Hematopoietic multipotent progenitor cell (in vitro differentiated cells): Measurements from ENCODE around the gene MARVELD3. TPM values are rescaled to one million over a fixed set of nuclear protein-coding genes. Genes with fewer than 3 reads are reported as not detected.
A peak's percentile ranks its signal among the peaks of the same experiment; 100 is the strongest.
"Not testable (repeated sequence)": the region's sequence is repeated elsewhere in the genome, so short reads cannot be mapped to it uniquely, and the experiment has no call there.

Experiments
- DNase-seq, 3 donors: peaks; one replicate each; pipeline ENCODE4 v3.0.0-alpha.2; 2011 to 2015; ENCODE audit warnings: low read depth in 2 of 3, low spot score in 2 of 3
- total RNA-seq: library from RNA; depleted of rRNA; stranded (reverse); fragments of >200 nt; gene quantifications from one replicate; pipeline ENCODE4 v1.2.3, GENCODE V29; 2012

Gene MARVELD3, protein sequence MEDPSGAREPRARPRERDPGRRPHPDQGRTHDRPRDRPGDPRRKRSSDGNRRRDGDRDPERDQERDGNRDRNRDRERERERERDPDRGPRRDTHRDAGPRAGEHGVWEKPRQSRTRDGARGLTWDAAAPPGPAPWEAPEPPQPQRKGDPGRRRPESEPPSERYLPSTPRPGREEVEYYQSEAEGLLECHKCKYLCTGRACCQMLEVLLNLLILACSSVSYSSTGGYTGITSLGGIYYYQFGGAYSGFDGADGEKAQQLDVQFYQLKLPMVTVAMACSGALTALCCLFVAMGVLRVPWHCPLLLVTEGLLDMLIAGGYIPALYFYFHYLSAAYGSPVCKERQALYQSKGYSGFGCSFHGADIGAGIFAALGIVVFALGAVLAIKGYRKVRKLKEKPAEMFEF
- total RNA-seq, result under 0.01 TPM

DNA sequence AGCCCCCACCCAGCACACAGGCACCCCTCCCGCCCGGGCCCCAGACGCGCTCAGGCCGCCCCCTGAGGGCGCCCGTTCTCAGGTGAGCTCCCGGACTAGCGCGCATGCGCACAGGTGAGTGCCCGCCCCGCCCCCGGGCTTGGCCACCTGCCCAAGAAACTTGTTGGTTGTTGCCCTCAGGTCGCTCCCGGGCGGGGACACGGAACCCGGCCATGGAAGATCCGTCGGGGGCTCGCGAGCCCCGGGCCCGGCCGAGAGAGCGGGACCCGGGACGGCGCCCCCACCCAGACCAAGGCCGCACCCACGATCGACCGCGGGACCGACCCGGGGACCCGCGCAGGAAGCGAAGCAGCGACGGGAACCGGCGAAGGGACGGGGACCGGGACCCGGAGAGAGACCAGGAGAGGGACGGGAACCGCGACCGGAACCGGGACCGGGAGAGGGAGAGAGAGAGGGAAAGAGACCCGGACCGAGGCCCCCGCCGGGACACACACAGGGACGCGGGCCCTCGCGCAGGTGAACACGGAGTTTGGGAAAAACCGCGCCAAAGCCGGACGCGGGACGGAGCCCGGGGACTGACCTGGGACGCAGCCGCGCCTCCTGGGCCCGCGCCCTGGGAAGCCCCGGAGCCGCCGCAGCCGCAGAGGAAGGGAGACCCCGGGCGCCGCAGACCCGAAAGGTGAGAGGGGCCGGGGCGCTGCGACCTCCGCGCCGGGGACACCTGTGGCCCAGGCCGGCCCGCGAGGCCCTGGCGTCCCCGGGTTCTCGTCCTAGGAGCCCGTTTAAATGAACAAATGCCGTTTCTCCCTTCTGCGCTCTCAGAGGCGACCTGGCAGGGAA is at the start of gene MARVELD3:
MARVELD3 (plus strand) TSS at position 167 of the 840 bp plus-strand sequence; CDS start at position 213, 46 bp downstream.
- no peak for DNase-seq

DNA sequence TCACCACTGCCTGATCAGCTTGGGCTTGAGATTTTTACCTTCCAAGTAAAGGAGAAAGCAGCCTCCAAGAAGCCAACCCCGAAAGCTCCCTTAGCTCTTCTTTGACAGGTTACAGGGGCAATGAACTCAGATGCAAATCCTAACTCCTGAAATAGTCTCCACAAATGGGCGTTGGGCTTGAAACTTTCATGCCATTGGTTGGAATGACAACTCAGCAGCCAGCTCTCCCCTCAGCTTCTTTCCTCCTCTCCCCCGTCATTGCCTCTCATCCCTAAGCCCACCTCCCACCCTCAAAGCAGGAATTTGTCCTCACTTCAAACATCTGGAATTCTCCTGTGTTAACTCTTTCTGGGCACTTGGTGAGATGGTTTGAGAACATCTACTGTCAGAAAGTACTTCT is 49.0 kb upstream of the MARVELD3 start, which contains the start of gene TAT:
TAT (minus strand) TSS at position 122 of the 400 bp plus-strand sequence. CDS start 677 bp downstream, outside the sequence.
- no peak for DNase-seq

DNA sequence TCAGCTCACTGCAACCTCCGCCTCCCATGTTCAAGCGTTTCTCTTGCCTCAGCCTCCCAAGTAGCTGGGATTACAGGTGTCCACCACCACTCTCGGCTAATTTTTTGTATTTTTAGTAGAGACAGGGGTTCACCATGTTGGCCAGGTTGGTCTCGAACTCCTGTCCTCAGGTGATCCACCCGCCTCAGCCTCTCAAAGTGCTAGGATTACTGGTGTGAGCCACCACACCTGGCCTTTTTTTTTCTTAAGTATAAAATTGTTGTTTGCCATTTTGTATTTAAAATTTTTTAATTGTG is 43.5 kb upstream of the MARVELD3 start:
- not testable (repeated sequence) for DNase-seq

DNA sequence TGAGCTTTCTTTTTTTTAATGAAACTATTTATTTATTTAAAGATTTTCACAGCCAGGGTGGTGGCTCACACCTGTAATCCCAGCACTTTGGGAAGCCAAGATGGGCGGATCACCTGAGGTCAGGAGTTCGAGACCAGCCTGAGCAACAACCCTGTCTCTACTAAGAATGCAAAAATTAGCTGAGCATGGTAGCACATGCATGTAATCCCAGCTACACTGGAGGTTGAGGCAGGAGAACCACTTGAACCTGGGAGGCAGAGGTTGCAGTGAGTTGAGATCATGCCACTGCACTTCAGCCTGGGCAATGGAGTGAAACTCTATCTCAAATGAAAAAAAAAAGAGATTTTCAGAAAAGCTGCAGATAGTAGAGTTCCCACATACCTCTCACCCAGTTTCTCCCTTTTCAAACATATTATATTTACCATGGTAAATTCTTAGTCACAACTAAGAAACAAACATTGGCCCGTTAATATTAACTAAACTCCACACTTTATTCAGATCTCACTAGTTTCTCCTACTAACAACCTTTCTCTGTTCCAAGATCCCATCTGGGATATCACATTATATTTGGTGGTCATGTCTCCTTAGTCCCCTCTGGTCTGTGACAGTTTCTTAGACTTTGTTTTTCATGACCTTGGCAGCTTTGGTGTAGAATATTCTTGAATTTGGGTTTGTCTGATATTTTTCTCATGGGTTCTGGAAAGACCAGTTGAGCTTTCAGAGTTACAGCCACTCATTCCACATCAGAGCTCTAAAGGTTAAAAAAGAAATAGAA is 41.3 kb upstream of the MARVELD3 start:
- DNase-seq, result no peak

DNA sequence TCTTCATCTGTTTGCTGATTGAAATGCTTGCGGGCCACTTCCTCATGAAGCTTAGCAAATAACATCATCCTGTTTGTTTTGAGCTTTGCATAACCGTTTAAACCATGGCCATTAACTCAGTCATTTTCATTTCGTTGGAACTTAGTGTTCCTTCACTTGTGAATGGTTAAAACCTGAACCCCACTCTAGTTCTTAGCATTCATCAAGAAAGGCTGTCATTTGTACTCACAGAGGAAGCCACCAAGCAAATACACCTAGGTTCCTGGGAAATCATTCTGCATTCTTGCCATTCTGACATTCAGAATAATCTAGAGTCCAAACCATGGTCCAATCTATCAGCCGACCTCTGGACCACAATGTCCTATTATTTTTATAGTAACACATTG is 40.7 kb upstream of the MARVELD3 start:
- no peak for DNase-seq

DNA sequence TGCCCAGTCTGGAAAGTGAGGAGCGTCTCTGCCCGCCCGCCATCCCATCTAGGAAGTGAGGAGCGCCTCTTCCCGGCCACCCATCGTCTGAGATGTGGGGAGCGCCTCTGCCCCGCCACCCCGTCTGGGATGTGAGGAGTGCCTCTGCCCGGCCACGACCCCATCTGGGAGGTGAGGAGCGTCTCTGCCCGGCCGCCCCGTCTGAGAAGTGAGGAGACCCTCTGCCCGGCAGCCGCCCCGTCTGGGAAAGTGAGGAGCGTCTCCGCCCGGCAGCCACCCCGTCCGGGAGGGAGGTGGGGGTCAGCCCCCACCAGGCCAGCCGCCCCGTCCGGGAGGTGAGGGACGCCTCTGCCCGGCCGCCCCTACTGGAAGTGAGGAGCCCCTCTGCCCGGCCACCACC is 36.6 kb upstream of the MARVELD3 start:
- not testable (repeated sequence) for DNase-seq

DNA sequence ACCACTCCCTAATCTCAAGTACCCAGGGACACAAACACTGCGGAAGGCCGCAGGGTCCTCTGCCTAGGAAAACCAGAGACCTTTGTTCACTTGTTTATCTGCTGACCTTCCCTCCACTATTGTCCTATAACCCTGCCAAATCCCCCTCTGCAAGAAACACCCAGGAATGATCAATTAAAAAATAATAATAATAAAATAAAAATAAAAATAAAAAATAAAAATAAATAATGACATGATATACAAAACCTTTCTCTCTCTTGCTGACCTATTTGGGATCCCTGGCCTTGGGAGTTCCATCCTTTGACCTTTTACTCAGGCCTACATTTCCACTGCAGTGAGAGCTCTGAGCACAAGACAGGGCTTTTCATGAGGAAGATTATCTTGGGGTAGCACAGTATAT is 35.9 kb upstream of the MARVELD3 start:
- not testable (repeated sequence) for DNase-seq

DNA sequence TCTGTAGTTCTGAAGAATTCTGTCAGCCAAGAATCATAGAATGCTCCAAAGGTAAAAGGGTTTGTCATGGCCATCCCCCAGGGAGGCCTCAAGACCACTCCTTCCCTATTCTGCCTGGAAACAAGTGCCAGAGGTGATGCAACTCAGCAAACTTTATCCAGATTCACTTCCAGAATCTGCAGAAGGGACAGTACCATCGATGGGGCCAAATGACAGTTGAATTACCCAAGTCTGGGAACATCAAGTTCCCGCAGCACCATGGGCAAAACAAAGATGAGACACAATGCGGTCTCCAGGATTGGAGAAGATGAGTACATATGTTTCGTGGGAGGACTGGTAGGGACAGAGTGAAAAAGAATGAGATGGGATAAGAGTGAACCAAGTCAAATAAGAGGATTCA is 35.4 kb upstream of the MARVELD3 start:
- no peak for DNase-seq

DNA sequence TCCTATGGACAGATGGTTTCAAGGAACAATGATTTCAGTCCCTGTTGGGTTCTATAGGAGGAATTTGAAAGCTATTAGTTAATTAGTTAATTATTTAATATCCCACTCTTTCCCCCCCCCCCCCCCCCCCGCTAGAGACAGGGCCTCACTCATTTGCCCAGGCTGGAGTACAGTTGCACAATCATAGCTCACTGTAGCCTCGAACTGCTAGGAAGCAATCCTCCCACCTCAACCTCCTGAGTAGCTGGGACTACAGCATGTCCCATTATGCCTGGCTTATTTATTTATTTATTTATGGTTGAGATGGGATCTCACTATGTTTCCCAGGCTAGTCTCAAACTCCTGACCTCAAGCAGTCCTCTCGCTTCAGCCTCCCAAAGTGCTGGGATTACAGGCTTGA is 34.1 kb upstream of the MARVELD3 start:
- no peak for DNase-seq

DNA sequence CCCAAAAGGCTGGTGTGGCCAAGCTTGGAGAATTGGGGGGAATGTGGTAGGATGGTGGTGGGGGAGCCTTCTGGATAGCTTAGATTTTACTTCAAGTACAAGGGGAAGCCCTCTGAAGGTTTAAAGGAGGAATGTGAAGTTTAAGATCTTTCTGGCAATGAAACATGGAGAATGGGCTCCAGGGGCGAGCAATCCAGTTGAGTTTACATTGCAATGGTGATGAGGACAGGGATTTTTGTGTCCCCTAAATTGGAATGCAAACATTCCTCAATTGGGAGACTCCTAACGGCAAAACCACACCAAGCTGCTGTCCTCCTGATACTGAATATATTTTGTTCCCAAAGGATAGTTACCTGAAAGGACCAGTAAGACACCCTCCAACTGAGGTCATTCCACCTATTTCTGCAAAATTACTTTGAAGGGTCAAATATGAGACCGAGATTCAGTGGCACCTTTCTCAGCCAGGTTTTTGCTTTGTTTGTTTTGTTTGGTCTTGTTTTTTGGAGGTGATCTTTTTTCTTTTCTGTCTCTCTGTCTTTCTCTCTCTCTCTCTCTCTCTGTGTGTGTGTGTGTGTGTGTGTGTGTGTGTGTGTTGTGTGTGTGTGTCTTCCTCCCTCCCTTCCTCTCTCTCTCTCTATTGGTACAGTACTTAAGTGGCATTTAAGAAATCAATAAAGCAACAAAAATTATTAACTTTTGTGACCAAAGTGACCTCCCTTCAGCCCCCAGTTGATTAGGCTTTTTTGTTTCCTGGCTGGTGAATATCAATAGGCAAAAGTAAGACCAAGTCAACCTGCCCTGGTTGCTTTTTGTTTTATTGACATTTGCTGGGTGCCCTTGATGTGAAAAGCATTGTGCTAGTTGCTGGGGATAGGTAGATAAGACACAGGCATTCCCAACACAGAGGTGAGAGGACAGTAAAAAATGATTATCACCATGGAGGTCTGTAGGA is 32.7 kb upstream of the MARVELD3 start:
- no peak for DNase-seq

DNA sequence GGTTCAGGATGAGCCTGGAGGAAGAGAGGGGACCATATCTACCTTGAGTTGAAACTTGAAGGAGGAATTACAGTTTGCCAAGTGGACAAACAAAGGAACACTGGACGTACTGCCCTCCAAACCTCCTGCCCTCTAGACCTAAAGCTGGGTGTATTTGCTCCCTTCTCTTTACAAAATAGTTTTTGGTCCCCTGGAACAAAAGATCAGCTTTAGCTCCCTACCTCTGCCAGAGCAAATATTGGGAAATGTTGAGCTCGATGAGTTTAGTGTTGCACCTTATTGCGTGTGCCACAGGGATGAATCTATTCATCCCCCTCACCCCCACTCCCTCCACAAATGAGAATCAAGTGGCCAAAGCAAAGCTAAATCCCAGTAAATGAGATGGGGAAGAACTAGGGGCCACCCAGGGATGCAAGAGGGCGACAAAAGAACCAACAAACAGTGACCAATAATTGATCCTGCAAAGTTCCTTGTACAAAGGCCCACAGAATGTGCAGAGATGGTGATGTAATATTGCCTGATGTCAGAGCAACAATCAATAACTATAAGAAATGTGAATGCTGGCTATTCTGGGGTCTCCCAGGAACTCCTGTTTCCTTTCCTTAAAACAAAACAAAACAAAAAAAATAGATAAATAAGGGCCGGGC is 31.9 kb upstream of the MARVELD3 start:
- DNase-seq, result no peak

DNA sequence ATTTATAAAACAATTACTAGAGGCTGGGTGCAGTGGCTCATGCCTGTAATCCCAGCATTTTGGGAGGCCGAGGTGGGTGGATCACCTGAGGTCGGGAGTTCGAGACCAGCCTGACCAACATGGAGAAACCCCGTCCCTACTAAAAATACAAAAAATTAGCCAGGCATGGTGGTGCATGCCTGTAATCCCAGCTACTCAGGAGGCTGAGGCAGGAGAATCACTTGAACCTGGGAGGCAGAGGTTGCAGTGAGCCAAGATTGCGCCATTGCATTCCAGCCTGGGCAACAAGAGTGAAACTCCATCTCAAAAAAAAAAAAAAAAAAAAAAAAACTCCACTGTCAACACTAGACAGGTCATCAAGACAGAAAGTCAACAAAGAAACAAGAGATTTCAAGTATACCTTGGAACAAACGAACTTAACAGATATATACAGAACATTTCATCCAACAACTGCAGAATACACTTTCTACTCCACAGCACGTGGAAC is 30.6 kb upstream of the MARVELD3 start:
- not testable (repeated sequence) for DNase-seq

DNA sequence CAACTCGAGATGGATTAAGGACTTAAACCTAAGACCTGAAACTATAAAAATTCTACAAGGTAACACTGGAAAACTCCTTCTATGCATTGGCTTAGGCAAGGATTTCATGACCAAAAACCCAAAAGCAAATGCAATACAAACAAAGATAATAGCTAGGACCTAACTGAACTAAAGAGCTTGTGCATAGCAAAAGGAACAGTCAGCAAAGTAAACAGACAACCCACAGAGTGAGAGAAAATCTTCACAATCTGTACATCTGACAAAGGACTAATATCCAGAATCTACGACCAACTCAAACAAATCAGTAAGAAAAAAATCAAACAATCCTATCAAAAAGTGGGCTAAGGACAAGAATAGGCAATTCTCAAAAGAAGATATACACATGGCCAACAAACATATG is 27.6 kb upstream of the MARVELD3 start:
- DNase-seq, result not testable (repeated sequence)

DNA sequence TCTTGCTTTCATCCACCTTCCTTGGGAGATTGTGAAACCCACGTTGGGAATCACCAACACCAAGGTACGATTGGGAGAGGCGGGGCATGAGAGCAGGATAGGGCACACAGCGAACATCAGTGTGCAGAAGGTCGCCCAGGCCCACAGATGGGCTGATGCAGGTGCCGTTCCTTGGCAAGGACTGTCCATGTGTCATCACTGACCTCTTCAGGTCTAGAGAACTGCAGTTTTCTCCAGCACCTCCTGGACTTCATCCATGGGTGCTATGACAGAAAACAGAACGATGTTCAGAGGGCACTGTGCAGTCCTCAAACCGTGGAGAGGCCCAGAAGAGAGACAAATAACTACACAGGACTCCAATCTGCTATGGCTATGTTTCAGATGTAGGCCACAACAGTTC is 25.2 kb upstream of the MARVELD3 start:
- no peak for DNase-seq

DNA sequence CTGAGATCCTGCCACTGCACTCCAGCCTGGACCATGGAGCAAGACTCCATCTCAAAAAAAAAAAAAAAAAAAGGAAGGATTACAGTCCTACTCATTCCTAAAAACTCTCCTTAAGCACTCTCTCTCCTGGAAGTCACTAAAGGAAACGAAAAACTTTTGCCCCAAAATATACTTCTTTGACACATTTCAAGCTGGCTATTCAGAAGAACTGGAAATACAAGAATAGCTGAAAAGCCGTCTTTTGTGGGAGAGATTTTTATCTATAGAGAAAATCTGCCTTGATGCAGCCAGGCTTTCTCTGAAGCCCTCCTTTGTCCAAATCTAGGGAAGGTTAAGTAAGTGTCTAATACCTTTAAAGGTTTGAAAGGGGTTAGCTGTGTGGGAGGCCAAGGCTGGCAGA is 16.9 kb upstream of the MARVELD3 start:
- no peak for DNase-seq

DNA sequence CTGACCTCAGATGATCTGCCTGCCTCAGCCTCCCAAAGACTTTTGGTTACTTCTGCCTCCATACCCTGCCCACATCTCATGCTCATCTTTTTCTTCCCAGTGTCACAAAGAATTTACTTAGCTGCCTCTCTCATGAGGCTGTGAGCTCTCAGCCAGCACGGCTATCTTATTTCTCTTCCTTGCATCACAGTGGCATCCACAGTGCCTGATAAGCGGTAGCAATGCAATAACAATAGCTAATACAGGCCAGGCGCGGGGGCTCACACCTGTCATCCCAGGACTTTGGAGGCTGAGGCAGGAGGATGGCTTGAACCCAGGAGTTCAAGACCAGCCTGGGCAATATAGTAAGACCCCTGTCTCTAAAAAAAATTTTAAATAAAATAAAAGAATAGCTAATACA is 15.5 kb upstream of the MARVELD3 start:
- no peak for DNase-seq

DNA sequence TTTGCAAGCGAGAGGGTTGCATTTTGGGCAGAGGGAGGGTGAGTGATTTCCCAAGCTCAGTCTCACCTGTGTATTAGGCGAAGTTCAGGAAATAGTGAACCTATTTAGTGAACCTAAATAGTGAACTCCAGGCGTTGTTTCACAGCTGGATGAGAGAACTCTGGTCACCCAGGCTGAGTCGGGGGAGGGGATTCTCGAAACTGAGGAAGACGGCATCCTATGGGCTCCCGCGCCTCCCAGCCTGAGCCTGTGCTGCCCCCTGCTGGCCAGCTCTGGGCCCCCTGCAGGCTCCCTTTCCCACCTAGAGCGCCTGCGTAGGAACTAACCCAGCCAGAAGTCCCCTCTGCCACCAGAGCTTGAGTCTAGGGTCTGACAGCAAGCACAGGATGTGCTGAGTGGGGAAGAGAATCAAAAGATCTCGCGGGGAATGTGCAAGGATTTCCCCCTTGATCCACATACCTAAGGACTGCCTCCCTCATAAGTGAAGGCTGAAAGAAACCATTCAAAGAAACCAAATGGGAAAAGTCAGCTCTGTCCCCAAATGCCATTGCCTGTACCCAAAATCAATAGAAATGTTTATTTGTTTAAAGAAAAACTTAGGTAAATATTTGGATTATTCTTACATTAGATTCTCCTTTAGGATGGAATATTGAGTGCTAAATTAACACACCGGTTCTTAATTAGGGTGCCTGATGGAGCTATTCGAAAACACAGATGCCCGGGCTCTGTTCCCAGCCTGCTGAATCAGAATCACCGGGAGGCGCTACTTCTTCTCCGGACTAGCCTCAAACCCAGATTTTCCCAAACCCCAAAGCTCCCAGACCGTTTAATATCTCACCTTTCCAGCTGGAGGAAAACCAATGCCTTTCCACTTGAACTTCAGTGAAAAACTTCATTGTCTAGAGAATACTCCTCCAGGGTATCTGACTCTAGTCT is 14.8 kb upstream of the MARVELD3 start:
- peak; percentile 53 to 75 (median 65) for DNase-seq

DNA sequence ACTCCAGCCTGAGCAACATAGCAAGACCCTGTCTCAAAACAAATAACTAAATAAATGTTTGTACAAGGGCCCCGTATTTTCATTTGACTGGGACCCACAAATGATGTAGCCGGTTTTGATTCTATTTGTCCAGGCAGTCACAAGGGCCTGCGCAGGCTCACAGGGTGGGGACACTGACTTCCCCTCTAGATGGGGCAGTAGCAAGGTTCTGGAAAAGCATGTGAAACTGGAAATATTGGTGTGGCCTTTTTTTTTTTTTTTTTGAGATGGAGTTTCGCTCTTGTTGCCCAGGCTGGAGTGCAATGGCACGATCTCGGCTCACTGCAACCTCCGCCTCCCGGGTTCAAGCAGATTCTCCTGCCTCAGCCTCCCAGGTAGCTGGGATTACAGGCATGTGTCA is 11.0 kb upstream of the MARVELD3 start:
- not testable (repeated sequence) for DNase-seq
